NCI-H2227 treated with DMSO at 0.1 percent for 48 hours (cell line): ENCODE results near the gene CDKL5.
"Not testable (repeated sequence)": the region's sequence is repeated elsewhere in the genome, so short reads cannot be mapped to it uniquely, and the experiment has no call there.

Source experiments
- DNase-seq: peaks from one replicate; lab custom pipeline; 2025; lab: John Stamatoyannopoulos, UW

Gene CDKL5

DNA sequence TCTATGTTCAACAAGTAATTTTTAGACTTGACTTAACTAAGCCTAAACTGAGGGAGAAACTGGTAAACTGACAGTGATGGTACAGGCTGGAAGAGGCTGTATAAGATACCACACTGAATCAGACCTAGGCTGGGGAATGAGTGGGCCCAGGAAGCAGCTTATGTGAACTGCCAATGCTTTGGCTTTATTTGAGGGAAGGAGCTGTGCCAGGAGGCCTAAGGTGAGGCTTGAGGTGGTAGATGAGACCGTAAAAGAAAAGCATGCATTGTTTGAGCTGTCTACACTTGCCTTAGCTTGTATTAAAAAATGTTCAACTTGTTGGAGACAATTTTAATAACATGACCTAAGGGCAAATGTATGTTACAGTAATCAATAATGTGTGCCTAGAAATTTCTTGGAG is 150.3 kb downstream of the CDKL5 start:
- DNase-seq, result no peak

DNA sequence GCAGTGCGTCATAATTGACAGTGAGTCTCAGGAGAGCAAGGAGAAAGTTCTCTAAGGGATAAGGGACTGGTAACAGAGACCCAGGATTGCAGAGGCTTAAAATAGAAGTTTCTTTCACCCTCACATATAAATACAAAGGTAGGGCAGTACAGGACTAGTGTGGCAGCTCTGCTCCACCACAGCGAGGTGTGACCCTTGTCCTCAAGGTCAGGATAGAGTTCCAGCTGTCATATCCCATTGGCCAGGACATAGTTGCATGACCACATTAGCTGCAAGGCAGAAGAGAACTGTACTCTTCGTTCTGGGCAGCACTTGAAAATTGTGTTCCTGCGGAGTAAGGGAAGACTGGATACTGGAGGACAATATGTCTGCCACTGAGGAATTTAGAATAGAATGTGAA is 152.0 kb downstream of the CDKL5 start:
- no peak for DNase-seq

DNA sequence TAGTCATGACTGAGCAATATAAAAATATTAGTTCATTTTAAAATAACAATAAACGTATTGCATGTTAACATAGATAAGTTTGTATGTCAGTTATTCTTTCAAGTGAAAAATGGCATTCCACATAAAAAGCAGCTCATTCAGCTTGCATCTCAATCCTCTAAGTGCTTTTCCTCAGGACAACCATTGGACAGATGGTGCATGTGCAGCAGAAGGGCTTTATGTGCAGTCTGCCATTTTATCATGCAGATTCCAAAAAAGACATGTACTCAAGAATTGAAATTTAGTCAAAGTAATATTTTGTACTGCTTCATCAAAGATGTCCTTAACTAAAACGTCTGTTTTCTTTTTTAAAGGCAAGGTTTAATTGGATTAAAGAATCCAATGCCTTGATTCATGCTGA is 153.1 kb downstream of the CDKL5 start:
- DNase-seq, result no peak

DNA sequence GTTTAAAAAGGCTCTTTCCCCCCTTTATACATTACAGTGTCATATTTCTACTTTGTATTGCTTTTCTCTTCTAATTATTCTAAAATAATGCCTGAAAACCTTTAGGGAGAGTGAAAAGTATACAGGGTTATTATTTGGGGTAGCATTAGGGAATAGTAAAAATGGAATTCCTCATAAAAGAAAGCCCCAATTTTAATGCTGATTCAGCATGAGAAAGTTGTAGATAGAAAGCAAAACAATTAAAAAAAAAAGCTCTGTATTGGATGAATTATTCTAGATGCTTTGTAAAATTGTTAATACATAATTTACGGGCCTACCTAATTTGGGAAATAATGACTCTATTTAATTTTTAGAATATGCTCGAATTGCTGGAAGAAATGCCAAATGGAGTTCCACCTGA is 154.1 kb downstream of the CDKL5 start:
- no peak for DNase-seq

DNA sequence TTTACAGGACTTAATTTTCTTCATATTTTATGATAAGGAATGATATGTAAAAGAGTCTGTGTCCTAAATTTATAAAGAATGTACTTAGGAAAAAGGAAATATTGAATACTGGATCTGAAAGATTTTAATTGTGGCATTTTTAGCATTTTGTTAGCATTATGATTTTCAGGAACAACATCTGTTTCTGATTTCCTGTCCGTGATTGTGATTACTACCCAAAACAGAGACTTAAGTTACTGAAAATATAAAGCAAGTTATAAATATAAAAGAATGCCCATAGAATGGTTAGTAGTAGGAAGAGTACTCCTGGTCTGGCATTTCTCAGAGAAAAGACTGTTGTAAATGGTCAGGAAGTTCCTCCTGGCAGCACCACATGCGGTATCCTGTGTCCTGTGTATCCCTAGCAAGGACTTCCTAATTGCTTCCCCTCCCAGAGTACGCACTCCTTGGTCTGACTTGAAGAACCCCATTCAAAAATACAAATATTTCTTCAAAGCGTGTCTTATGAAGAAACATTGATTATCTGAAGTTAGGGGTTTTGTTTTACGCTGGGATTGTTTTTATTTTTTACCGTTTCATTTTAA is 157.6 kb downstream of the CDKL5 start:
- DNase-seq, result no peak

DNA sequence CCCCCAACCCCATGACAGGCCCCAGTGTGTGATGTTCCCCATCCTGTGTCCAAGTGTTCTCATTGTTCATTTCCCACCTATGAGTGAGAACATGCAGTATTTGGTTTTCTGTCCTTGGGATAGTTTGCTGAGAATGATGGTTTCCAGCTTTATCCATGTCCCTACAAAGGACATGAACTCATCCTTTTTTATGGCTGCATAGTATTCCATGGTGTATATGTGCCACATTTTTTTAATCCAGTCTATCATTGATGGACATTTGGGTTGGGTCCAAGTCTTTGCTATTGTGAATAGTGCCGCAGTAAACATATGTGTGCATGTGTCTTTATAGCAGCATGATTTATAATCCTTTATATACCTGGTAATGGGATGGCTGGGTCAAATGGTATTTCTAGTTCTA is 163.9 kb downstream of the CDKL5 start:
- DNase-seq, result not testable (repeated sequence)

DNA sequence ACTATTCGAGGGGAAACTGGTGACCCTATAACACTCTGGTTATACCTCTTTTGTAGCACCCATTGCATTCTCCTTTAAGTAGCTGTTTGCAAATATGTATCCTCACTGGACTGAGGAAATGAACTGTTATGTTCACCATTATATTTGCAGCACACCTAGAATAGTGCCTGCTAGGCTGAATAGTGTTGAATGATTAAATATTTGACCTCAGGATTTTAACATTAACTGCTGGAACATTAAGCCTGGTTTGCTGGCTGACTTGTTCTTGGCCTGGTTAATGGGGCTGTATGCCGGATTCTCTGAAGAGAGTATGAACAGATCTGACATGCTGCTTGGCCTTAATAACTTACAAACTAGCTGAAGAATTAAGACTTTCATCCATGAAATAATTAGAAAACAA is 166.4 kb downstream of the CDKL5 start:
- DNase-seq, result no peak

DNA sequence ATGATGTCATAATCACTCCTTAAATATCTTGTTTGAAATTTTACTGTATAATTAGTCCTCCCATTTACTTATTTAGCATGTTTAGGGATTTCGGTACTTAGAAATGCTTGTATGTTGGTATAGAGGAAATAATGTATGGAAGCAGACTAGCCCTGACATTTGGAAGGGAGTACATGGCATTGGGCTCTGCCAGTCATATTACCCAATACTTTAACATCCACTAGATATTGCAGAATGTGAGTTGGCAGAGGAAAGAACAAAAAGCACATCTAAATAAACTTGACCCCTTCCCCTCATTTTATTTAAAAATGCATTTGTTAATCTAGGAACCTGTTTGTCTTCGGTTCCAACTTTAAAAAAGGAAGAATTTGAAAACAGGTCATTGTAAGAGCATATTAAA is 168.7 kb downstream of the CDKL5 start:
- no peak for DNase-seq

DNA sequence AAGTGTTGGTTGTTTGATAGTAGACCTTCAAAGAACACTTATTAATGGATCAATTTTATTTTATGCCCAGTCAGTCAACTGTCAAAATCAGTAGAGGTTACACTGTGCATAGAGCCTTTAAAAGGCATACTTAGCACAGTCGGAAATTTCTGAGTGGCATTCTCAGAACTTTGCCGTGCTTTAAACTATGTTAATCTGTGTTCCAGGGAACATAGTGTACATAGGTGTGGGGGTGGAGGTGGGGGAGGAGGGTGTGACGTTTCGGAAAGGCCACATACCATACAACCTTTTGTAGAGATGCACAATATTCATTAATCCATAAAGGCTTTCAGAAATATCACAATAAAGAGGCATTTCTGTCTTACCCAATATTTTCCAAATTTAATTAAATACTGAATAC is 170.7 kb downstream of the CDKL5 start:
- no peak for DNase-seq

DNA sequence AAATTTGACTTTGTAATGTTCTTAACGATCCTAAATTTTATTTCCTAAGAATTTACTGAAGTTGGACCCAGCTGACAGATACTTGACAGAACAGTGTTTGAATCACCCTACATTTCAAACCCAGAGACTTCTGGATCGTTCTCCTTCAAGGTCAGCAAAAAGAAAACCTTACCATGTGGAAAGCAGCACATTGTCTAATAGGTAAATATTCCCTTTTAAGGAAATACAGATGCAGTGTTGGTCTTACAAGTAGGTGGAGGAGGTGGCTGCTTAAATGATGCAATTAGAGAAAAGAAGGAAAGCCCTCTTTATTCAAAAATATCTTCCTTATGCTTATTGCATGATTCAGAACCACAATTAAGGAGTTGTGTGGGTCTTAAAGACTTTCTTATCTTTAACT is 173.0 kb downstream of the CDKL5 start:
- no peak for DNase-seq

DNA sequence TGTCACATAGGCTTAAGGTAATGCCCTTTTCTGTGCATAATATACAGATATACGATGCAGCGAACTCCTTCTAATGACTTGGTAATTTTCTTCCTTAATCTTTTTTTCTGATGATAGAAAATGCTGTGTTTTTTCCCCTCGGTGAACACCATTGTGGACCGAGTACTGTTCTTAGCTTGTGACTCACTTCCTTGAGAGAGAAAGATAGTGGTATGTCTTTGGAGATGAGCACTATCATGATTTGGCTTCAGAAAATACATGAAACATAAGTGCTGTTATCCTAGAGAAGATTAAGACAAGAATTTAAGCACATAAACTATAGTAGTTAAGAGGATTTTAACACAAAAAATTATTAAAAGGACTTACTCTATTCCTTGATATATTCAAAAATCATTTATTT is 182.6 kb downstream of the CDKL5 start:
- no peak for DNase-seq

DNA sequence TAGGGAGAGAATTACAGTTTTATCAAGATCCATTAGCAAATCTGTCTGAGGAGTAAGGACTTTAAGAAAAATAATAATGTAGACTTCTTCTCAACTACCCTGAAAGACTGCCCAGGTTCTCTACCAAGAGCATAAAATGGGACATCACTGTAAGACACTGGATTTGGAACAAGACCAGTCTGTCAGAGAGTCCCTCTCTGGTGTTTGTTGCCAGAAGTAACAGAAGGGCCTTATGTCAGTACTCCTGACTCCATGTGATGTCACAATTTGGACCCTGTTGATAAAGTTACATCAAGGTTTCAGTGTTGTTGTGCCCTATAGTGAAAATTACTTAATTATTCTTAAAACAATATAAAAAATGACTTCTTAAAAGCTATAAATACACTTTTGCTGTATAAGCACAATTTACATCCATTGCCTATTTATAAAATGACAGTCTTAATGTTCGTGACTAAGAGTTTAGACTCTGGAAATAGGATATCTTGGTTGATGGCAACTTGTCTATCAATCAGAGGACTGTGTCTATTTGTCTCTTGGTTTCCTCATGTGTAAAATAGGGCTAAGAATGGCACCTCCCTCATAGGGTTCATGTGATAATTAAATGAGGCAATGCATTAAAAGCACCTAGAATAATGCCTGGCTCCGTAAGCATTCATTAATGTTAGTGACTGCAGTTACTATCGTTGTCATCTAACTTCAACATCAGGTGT is 188.7 kb downstream of the CDKL5 start:
- no peak for DNase-seq

DNA sequence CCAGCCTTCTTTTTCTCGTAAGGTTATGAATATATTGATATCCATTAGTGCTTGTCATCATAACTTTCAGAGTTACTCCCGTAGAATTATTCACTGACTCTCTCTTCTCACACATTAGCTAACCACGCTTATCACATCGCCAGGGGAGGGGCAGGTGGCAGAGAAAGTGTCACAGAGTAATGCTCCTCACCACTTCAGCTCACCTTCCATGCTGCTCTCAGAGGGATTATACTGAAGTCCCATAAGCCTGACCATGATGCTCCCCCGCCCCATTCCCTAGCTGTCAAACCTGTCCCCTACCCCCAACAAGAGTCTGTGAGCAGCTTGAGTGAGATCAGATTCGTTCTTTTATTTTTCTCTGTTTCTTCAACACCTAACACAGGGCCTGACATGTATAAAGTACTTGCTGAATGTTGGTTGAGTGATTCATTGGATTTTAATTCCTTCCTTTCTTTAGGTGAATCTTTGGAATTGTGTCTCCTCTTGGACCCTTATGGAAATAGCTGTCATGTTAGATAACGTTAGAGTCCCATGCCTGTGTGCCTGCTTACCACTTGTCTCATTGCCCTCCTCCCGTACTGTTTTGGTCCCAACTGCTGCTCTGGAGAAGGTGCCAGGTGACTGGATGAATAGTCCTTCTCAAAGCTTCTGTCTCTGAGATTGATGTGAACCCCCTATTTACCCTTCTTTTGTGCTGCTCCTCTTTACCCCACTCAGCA is 191.4 kb downstream of the CDKL5 start:
- DNase-seq, result no peak

DNA sequence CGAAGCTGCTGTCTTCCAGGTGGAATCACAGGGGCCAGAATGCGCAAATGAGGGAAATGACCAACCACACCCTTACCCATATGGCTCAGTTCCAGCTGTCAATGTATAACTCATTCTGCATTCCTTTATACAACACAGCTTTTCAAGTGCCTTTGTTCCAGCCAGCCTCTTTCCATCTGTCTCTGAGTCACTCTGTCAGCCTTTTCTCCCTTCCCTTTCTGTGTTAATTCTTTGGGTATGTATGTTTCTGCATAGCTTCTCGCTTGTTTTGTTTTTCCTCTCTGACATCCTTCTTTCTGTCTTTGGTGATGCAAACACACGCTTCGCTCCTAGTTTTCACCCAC is 192.0 kb downstream of the CDKL5 start:
- no peak for DNase-seq

DNA sequence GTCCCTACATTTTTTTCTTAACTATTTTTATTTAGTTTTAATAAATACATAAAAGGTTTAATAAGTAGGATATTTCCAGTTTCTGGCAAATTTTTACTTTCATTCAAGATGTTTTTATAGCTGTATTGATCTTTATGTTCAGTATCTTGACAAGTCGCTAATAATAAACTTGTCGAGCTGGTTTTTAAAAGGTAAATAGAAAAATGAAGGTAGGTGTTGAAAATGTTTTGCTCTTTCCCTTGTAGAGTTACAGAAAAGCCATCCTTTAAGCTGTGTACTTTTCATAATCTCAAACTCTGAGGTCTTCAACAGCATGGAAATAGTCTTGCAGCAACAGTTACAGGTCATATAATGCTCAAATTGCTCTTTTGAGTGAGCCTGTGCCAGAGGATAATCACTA is 193.9 kb downstream of the CDKL5 start:
- no peak for DNase-seq

DNA sequence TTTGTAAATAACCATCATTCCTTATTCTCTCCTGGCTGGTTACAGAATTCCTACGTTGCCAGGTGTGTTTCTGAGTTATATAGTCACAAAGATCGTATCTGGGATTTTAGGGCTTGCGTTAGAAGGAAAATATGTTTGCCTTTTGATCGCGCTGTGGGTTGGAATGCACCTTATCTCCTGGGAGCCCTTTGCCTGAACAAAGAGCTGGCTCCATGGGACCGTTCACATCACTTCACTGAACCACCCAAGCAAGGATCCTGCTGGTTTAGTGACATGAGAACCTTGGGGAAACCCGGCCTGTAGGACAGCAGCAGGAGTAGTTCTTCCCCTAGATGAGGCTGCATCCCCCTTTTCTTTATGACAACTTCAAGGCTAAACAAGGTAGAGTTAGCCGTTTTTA is 194.9 kb downstream of the CDKL5 start:
- DNase-seq, result no peak

DNA sequence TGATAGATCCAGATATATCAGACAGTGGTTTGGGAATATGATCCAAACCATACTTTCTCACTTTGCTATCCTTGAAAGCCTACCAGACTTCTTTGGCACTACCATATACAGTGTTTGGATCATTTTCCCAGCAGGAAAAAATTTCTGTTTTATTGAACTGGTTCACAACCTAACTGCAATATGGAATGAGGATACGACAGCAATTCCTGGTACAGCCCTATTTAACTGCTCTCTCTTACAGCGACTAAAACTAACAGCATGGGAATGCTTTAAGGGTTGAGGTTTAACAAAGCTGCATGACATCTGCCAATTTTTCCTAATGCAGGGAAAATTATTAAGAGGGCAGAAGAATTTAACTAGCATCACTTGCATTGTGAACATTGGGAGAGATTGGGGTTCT is 199.2 kb downstream of the CDKL5 start:
- no peak for DNase-seq

DNA sequence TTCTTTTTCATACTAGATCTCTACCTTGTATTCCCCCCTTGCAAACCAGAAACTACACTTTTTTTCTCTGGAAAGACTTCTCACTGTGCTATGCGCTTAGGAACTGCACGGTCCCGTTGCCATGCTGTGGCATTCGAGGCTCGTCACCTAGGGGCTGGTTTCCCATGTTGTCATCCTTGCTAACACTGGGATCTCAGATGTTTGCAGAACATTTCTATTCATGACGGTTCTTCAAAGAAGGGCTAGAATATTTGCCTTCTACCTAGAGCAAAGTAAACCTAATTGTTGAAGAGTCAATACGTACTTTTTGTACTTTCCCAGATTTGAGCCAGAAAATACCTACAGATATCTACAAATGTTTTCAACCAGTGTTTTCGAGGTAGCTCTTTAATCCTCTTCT is 205.5 kb downstream of the CDKL5 start:
- DNase-seq, result no peak

DNA sequence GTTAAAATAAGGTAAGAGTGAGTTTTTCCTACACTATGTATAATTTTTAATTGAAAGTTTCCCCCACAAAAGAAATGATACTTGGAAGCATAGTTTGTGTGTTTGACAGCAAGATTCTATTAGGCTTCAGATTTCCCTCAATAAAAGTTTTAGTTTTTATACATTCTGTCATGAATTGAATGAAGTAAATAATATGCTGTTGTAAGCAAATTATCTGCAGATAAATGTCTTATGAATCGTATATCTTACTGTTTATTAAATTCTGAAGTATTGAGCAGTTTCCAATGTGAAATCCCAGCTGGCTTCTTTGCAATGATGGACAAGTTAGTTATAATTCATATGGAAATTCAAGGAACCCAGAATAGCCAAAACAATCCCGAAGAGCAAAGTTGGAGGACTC is 213.0 kb downstream of the CDKL5 start:
- no peak for DNase-seq

DNA sequence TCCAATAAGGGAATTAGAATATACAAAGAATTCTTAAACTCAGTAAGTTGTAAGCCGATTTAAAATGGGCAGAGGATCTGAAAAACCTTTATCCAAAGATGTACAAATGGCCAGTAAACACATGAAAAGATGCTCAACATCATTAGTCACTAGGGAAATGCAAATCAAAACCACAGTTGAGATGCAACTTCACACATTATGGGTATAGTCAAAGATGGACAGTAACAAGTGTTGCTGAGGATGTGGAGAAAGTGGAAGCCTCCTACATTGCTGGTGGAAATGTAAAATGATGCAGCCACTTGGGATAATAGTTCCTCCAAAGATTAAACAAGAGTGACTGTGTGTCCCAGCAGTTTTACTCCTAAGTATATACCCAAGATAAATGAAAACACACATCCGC is 213.9 kb downstream of the CDKL5 start:
- DNase-seq, result no peak

DNA sequence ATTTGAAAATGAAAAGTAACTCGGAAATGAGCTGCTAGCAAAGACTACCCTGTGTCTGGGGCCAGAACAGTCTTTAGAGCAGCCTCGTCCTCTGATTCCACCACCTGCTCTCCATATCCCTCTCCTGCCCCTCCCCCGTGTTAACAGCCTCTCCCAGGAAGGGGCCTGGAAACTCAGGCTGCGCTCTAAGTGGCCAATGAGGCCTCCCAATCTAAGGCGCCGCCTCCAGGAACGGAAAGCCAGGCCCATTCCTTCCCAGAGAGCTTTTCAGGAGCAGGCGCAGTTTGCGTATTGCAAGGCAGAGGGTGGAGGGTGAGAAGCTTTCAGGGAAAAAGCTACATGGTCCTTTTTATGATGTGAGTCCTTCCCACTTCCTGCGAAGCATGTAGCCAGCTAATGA is 215.3 kb downstream of the CDKL5 start:
- no peak for DNase-seq

DNA sequence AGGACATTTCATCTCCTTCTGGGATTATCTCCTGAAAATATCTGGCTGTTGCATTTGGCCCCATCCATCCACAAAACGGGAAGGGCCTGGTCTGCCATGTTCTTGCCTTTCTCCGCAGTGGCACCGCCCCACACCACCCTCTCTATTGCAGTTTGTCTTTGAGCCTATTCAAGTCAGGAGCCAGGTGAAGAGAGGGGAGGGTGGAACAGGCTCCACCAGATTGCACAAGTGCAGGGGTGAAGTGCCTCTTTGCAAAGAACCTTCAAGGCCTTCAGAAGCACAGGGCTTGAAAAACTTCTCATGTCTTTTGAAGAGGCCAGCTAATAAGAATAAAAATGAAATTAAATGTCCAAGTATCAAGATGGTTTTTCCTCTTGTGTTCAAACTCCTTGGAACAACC is 217.8 kb downstream of the CDKL5 start:
- DNase-seq, result no peak

DNA sequence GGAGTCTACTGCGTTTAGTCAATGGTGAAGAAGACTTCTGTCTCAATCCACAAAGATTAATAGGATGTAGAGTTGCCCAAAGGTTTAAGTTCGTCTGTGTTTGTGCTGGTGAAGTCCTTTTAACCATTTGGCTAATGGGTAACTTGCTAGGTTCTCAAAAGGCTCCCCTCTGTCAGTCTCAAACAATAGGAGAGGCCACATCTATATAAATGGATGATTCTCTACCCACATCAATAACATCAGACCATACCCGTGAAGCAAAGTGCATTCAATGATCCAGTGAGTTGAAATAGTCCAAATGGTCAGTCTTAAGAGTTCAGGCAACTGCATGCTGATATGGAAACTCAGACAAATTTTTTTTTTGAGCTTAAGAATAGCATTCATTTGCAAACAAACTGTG is 218.4 kb downstream of the CDKL5 start:
- DNase-seq, result no peak

DNA sequence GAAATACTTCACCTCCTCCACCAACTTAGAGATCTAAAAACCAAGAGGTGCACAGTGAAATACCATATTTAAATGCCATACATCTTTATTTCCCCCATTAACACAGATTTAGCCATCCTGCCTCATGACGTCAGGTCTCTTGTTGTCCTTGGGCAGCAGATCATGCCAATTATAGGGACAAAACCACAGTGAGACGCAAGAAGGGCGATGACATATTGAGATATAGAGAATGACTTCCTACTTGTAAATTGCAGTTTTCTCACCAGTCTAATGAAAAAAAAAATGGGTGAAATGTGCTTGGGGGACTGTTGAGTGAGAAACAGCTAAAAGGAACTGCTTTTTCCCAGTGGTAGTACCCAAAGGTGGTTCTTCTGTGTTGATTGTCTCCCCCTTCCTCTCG is 222.2 kb downstream of the CDKL5 start:
- no peak for DNase-seq
